NCI-H510A treated with DMSO at 0.1 percent for 48 hours (cell line): ENCODE data around the gene ID2.
A peak's percentile ranks its signal among the peaks of the same experiment; 100 is the strongest.

ENCODE experiments used
- DNase-seq: peaks from one replicate; lab custom pipeline; 2025; lab: John Stamatoyannopoulos, UW

Gene ID2

GRCh38 chr2:8648441-8649213 is 33.2 kb upstream of the ID2 start:
- DNase-seq = no peak

- DNase-seq = no peak
Observed at GRCh38 chr2:8649718-8650117, 32.1 kb upstream of the ID2 start.

- DNase-seq = no peak
Observed at GRCh38 chr2:8650256-8650655, 31.6 kb upstream of the ID2 start.

- no peak for DNase-seq
Observed at GRCh38 chr2:8652774-8653426, 29.0 kb upstream of the ID2 start.

GRCh38 chr2:8653485-8653884 is 28.4 kb upstream of the ID2 start:
- DNase-seq = no peak

- DNase-seq = no peak
Observed at GRCh38 chr2:8654041-8654440, 27.8 kb upstream of the ID2 start.

GRCh38 chr2:8654483-8654882 is 27.4 kb upstream of the ID2 start:
- no peak for DNase-seq

GRCh38 chr2:8656160-8656641 is 25.7 kb upstream of the ID2 start:
- DNase-seq = peak; percentile 18

GRCh38 chr2:8656811-8657210 is 25.0 kb upstream of the ID2 start:
- no peak for DNase-seq

- DNase-seq = no peak
Observed at GRCh38 chr2:8657423-8658062, 24.3 kb upstream of the ID2 start.

- no peak for DNase-seq
Observed at GRCh38 chr2:8658064-8658862, 23.6 kb upstream of the ID2 start.

GRCh38 chr2:8659092-8659734 is 22.6 kb upstream of the ID2 start:
- DNase-seq = peak; percentile 35

GRCh38 chr2:8659735-8660492 is 21.9 kb upstream of the ID2 start:
- DNase-seq = no peak

GRCh38 chr2:8661235-8661634 is 20.6 kb upstream of the ID2 start:
- no peak for DNase-seq

- no peak for DNase-seq
Observed at GRCh38 chr2:8661736-8662135, 20.1 kb upstream of the ID2 start.

- DNase-seq = no peak
Observed at GRCh38 chr2:8662239-8662879, 19.5 kb upstream of the ID2 start.

- no peak for DNase-seq
Observed at GRCh38 chr2:8663997-8664396, 17.9 kb upstream of the ID2 start.

- no peak for DNase-seq
Observed at GRCh38 chr2:8666581-8666980, 15.3 kb upstream of the ID2 start.

GRCh38 chr2:8667896-8668512 is 13.9 kb upstream of the ID2 start:
- DNase-seq = no peak
